Uterus (tissue), 4 donors: ENCODE data around the gene PLCL1. TPM values are rescaled to one million over a fixed set of nuclear protein-coding genes. Genes with fewer than 3 reads are reported as not detected.

Source experiments
- DNase-seq, 2 donors: peaks; one replicate each; pipeline ENCODE4 v3.0.0-alpha.2; 2019 to 2020
- H3K27ac ChIP-seq, 2 donors: fragments of 200-600 bp; sonication (generic); 1 replicate in 1 of 2; 2 replicates in 1 of 2; pipeline ENCODE4 v1.5.1; 2016 to 2018
- H3K27me3 ChIP-seq, 2 donors: fragments of 200-600 bp; sonication (generic); one replicate each; pipeline ENCODE4 v1.5.1; 2018 to 2019; ENCODE audit warnings: control low read depth in 1 of 2
- H3K36me3 ChIP-seq, 2 donors: fragments of 200-600 bp; sonication (generic); one replicate each; pipeline ENCODE4 v1.5.1; 2019; ENCODE audit warnings: control low read depth in 1 of 2
- H3K4me1 ChIP-seq, 2 donors: fragments of 200-600 bp; sonication (generic); one replicate each; pipeline ENCODE4 v1.5.1; 2018 to 2019; ENCODE audit warnings: control low read depth in 1 of 2
- H3K4me3 ChIP-seq, 2 donors: fragments of 200-600 bp; sonication (generic); 1 replicate in 1 of 2; 2 replicates in 1 of 2; pipeline ENCODE4 v1.5.1; 2018 to 2019; ENCODE audit warnings: mild to moderate bottlenecking in 1 of 2
- H3K9me3 ChIP-seq, 2 donors: fragments of 200-600 bp; sonication (generic); one replicate each; pipeline ENCODE4 v1.5.1; 2019; ENCODE audit warnings: control low read depth in 1 of 2
- CTCF ChIP-seq, 4 experiments: fragments of 200-600 bp in 2 of 4; fragments of 450-650 bp in 2 of 4; sonication (generic) in 2 of 4; IDR thresholded peaks; one replicate each; pipeline ENCODE4 v1.5.1; 2016 to 2019; ENCODE audit warnings: antibody characterized with exemption in 4 of 4, mild to moderate bottlenecking in 2 of 4, moderate library complexity in 1 of 4
- POLR2A ChIP-seq, 2 donors: fragments of 450-650 bp; IDR thresholded peaks; one replicate each; pipeline ENCODE4 v1.6.1; 2016; ENCODE audit warnings: antibody characterized with exemption in 2 of 2, mild to moderate bottlenecking in 1 of 2, moderate library complexity in 1 of 2
- intact Hi-C: fragments of 100-400 bp; cut with DNase I; formaldehyde crosslinking; loops from one replicate; pipeline ENCODE4 v1.15.1; 2023; ENCODE audit warnings: low total_unique reads
- total RNA-seq, 4 donors: library from RNA; depleted of rRNA in 3 of 4; stranded (reverse); fragments of >200 nt in 3 of 4; gene quantifications; one replicate each; pipeline versions ENCODE4 v1.1.0 to v1.2.4, GENCODE V29; 2014 to 2023
- donor health status: DM: yes; HTN: yes; CAD: no.

The PLCL1 gene
- total RNA-seq, 4 donors from 2014 or later = 7.3 to 32.5 (median 15.0) TPM

DNA sequence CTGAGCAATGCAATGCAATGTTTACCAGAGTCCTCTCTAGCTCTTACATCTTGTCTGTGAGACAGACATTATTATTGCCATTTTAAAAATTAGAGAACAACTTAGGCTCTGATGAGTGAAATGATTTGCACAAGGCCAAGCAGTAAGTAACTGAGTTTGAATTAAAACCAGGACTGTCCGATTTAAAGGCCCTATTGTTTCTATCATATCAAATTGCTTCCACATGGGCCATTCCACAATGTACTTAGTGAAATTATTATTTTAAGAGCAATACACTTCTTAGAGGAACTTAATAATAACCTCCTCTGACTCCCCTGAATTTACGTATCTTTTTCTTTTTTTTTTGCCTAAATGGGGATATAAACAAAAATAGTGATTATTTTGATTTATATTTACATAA is 64.6 kb downstream of the PLCL1 start:
- TF ChIP-seq CTCF (IDR thresholded peaks at IDR 0.05) (no peak), POLR2A (IDR thresholded peaks at IDR 0.05) (no peak)
- Histone ChIP-seq H3K9me3 (no peaks in the 10 kb centered on the region), H3K27me3 (no peaks in the 10 kb centered on the region), H3K4me3 (no peak overlapping the region), H3K27ac (no peak overlapping the region), H3K36me3 (no peaks in the 10 kb centered on the region), H3K4me1 (no peaks in the 10 kb centered on the region)
- DNase-seq = no peak
- intact Hi-C loops = no loop called here

DNA sequence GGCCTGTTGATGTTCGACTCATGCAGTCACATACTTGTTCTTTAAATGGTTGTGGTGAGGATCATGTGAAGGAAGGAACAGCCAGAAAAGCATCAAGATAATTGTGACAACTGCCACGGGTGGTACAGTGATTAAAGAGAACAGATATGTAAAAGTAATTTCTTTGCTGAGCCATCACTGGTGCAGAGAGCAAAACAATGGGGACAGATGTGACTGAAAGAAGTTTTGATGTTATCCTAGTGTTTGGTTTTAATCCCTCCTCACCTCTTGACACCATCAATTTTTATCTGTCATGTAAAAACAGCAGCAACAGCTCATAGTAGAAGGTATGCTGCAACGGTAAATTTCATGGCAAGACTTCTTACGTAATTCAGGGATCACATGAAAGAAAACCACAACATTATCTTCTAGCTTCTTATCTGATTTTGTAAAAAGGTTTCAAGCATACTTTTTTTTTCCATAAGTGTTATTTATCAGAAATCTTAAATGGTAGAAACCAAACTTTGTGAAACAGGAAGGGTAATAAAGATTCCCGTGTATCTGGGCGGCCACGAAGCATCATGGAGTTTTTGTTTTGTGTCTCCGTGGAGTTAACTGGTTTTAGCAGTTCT is 65.2 kb downstream of the PLCL1 start:
- no peak for DNase-seq
- TF ChIP-seq CTCF (IDR thresholded peaks at IDR 0.05) (no peak), POLR2A (IDR thresholded peaks at IDR 0.05) (no peak)
- no peak overlapping the region for H3K4me3 ChIP-seq
- H3K27ac ChIP-seq = no peak overlapping the region
- no peaks in the 10 kb centered on the region for H3K36me3 ChIP-seq
- intact Hi-C loops = no loop called here
- no peaks in the 10 kb centered on the region for H3K4me1 ChIP-seq
- H3K27me3 ChIP-seq = no peaks in the 10 kb centered on the region
- no peaks in the 10 kb centered on the region for H3K9me3 ChIP-seq

DNA sequence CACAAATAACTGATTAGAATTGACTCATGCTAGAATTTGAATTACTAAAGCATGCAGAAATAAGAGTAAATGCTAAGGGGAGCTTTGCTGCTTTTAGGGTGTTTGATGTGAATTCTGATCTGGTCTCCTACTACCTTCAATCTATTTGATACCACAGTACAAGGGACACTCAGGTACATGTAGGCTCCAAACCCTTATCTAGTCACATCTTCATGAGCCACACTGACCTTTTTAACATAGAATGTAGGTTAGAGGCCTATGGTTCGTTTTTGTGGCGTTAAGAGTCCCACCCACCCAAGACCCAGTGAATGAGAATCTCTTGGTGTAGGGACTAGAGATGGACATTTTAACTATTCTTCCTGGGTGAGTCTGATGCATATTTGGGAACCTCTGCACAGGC is 65.7 kb downstream of the PLCL1 start:
- H3K27me3 ChIP-seq = no peaks in the 10 kb centered on the region
- H3K4me3 ChIP-seq = no peak overlapping the region
- no peak for DNase-seq
- no peaks in the 10 kb centered on the region for H3K36me3 ChIP-seq
- no peaks in the 10 kb centered on the region for H3K9me3 ChIP-seq
- intact Hi-C loops = no loop called here
- no peak for TF ChIP-seq POLR2A (IDR thresholded peaks at IDR 0.05)
- TF ChIP-seq CTCF (IDR thresholded peaks at IDR 0.05) = no peak
- no peak overlapping the region for H3K27ac ChIP-seq
- H3K4me1 ChIP-seq = no peaks in the 10 kb centered on the region

GRCh38 chr2:197871780-197872456 is 67.5 kb downstream of the PLCL1 start:
- no peaks in the 10 kb centered on the region for H3K36me3 ChIP-seq
- no peaks in the 10 kb centered on the region for H3K4me1 ChIP-seq
- intact Hi-C loops = no loop called here
- H3K27me3 ChIP-seq = no peaks in the 10 kb centered on the region
- DNase-seq = no peak
- H3K27ac ChIP-seq = no peak overlapping the region
- TF ChIP-seq CTCF (IDR thresholded peaks at IDR 0.05) (no peak), POLR2A (IDR thresholded peaks at IDR 0.05) (no peak)
- H3K4me3 ChIP-seq = no peak overlapping the region
- no peaks in the 10 kb centered on the region for H3K9me3 ChIP-seq

DNA sequence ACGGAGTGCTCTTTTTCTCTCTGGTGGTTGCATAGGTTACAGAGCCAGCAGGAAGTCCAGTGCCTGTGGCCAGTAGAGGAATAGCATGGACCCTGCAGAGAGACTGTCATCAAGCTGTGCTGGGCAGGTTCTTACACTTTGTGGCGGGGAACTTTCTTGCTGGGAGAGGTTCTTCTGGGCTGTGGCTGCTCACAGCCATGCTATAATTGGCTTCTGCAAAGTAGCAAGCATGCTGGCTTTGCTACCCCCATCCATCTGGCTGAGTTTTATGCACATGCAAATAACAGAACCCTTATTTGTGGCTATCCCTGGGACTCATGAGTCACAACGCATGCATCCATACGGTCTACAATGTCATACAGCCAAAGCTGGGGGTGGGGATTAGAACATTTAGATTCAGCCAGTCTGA is 68.9 kb downstream of the PLCL1 start:
- H3K4me1 ChIP-seq = no peaks in the 10 kb centered on the region
- H3K27ac ChIP-seq = no peak overlapping the region
- intact Hi-C loops = no loop called here
- H3K9me3 ChIP-seq = no peaks in the 10 kb centered on the region
- no peak for TF ChIP-seq CTCF (IDR thresholded peaks at IDR 0.05)
- TF ChIP-seq POLR2A (IDR thresholded peaks at IDR 0.05) = no peak
- no peaks in the 10 kb centered on the region for H3K27me3 ChIP-seq
- no peak for DNase-seq
- no peaks in the 10 kb centered on the region for H3K36me3 ChIP-seq
- H3K4me3 ChIP-seq = no peak overlapping the region
